Calu3 (cell line): ENCODE measurements around the gene ACBD3. TPM values are rescaled to one million over a fixed set of nuclear protein-coding genes. Genes with fewer than 3 reads are reported as not detected.

ENCODE experiments used
- BruUV-seq: library from RNA; stranded (reverse); fragments of 400-500 nt; replicated peaks from 2 replicates; lab custom pipeline; 2021; lab: Mats Ljungman, UMichigan
- CTCF ChIA-PET: fragments of 300-600 bp; sonication (Branson Sonifier 250); formaldehyde crosslinking; loops from one replicate; lab custom pipeline; 2022; ENCODE audit warnings: antibody characterized with exemption; lab: Charles Lee
- DNase-seq: peaks from one replicate; pipeline ENCODE4 v3.0.0; 2022
- H3K27ac Mint-ChIP-seq: one replicate; pipeline ENCODE4 v1.8.0; 2022; ENCODE audit warnings: mixed read lengths; ENCODE audit not compliant: unreplicated experiment
- H3K27me3 Mint-ChIP-seq: one replicate; pipeline ENCODE4 v1.8.0; 2022; ENCODE audit warnings: mixed read lengths; ENCODE audit not compliant: unreplicated experiment
- H3K36me3 Mint-ChIP-seq: one replicate; pipeline ENCODE4 v1.8.0; 2022; ENCODE audit warnings: mild to moderate bottlenecking, moderate library complexity, mixed read lengths; ENCODE audit not compliant: insufficient read depth, unreplicated experiment
- H3K4me1 Mint-ChIP-seq: one replicate; pipeline ENCODE4 v1.8.0; 2022; ENCODE audit warnings: mild to moderate bottlenecking, low read depth, mixed read lengths; ENCODE audit not compliant: unreplicated experiment
- H3K4me3 Mint-ChIP-seq: one replicate; pipeline ENCODE4 v1.8.0; 2022; ENCODE audit warnings: mild to moderate bottlenecking, low read depth, moderate library complexity, mixed read lengths; ENCODE audit not compliant: unreplicated experiment
- H3K9me3 Mint-ChIP-seq: one replicate; pipeline ENCODE4 v1.8.0; 2022; ENCODE audit warnings: low read depth, mixed read lengths; ENCODE audit not compliant: unreplicated experiment
- CTCF ChIP-seq: fragments of 200-600 bp; IDR thresholded peaks from one replicate; pipeline ENCODE4 v1.8.0; 2022; ENCODE audit warnings: antibody characterized with exemption; ENCODE audit not compliant: unreplicated experiment
- intact Hi-C: fragments of 100-400 bp; cut with micrococcal nuclease; formaldehyde crosslinking; loops from one replicate; pipeline ENCODE4 v1.10.0; 2022; ENCODE audit not compliant: unreplicated experiment
- total RNA-seq: library from RNA; stranded (reverse); gene quantifications from 2 replicates; pipeline ENCODE4 v1.2.3, GENCODE V29; 2022

Gene ACBD3
- total RNA-seq, 1 experiment from 2014 or later: 51.6 TPM

GRCh38 chr1:226095286-226095685 is 91.3 kb downstream of the ACBD3 start:
- no peak for TF ChIP-seq CTCF
- Mint-ChIP-seq H3K9me3 (no peaks in the 10 kb centered on the region), H3K27ac (no peak overlapping the region), H3K4me1 (peaks cover 7% of the 10 kb centered on the region), H3K4me3 (no peak overlapping the region), H3K27me3 (no peaks in the 10 kb centered on the region), H3K36me3 (peaks cover 2% of the 10 kb centered on the region)
- CTCF ChIA-PET: no interaction called here
- no peak for DNase-seq
- BruUV-seq: no TSS peak
- intact Hi-C loops: no loop called here

Other genes with a start within 250 kb of the ACBD3 start
- not detected in 2 replicates for gene LEFTY2, start 245.5 kb downstream of the ACBD3 start, total RNA-seq
- gene SDE2, start 187.4 kb downstream of the ACBD3 start, total RNA-seq: 26.2 and 28.1 TPM in 2 replicates
- 539 and 568 TPM in 2 replicates for gene H3-3A, start 124.0 kb downstream of the ACBD3 start, total RNA-seq
- gene MIXL1, start 36.9 kb upstream of the ACBD3 start, total RNA-seq: not detected in 2 replicates
- 13.6 and 14.3 TPM in 2 replicates for gene LIN9, start 122.4 kb upstream of the ACBD3 start, total RNA-seq
- 123 and 136 TPM in 2 replicates for gene PARP1, start 221.4 kb upstream of the ACBD3 start, total RNA-seq